ENCODE results near the gene C17orf107.
"Not testable (repeated sequence)": the region's sequence is repeated elsewhere in the genome, so short reads cannot be mapped to it uniquely, and the experiment has no call there.

Gene C17orf107

DNA sequence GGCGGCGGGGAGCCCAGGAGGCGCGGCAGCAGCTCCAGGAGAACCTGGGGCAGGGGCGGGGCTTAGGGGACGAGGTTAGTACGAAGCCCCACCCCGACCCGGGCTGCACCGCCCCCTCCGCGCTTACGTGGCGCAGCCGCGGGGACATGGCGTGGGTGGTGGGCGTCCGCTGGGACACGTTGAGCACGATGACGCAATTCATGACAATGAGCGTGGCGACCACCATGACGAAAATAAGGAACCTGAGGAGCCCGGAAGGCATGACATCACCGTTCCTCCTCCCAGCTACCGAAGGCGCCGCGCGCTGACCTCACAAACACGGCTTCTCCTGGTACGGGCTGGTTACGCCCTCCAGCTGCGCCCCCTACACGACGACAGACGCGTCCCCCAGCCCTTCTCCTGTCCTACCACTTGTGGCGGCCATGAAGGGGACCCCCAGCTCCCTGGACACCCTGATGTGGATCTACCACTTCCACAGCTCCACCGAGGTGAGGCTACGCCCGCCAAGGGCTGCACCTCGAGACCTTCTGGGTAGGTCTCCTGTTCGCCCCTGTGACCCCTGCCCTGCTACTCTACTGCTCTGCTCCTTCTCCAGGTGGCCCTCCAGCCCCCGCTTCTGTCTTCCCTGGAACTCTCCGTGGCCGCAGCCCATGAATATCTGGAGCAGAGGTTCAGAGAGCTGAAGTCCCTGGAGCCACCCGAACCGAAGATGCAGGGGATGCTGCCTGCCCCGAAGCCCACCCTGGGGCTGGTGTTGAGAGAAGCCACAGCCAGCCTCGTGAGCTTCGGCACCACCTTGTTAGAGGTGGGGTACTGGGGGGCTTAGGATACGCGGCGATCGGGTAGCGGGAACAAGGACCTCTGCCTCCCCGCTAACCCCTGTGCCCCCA lies at the start of gene C17orf107:
TSS of gene C17orf107 (plus strand) at position 196 of the 890 bp plus-strand sequence. CDS start at position 423, 227 bp downstream.
- peak; percentile 96 for DNase-seq

DNA sequence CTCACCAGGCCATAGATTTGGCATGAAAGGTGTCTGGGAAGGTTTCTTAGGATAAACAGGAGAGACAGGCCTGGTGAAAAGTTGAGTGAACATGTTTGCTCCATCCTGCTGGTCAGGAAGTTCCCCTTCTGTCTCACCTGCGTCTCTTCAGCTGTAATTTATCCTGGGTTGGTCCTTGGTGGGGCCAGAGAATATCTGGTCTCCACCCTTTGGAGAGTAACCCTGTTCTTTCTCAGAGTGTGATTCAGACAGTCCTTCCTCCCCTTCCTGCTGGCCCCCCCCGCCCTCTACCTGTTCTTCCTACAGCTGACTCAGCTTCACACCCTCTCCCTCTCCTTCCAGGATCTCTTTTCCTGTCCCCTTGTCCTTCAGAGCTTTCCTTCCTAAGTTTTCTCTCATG lies 49.1 kb upstream of the C17orf107 start:
- DNase-seq, result no peak

DNA sequence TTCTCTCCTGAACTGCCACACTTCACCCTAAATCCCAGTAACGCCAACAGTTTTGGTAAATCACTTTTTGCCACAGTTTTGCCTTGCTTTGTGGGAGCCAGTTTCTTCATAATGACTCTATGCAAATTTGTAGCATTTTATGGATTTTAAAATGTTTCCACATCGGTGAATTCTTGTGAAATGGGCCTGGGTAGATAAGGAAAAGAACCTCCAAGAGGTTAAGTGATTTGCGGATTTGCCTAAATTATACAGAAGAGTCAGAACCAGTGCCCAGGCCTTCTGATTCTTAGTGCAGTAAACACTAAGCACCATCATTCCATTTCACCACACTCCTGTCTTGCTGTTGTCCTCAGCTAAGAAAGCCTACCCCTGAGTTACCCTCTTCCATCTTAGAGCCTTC lies 48.3 kb upstream of the C17orf107 start:
- no peak for DNase-seq

DNA sequence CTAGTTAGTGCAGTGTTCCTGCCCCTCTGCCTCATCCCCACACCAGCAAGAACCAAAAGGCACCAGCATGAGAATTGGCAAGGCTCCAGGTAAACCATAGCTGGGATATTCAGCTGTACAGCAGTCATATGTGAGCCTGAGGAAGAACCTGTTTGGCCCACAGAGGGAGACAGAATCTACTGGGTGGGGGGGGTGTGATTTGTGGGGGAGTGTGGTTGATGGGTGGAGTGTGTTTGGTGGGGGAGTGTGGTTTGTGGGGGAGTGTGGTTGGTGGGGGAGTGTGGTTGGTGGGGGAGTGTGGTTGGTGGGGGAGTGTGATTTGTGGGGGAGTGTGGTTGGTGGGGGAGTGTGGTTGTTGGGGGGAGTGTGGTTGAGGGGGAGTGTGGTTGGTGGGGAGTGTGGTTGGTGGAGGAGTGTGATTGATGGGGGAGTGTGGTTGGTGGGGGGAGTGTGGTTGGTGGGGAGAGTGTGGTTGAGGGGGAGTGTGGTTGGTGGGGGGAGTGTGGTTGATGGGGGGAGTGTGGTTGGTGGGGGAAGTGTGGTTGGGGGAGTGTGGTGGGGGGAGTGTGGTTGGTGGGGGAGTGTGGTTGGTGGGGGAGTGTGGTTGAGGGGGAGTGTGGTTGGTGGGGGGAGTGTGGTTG lies 46.6 kb upstream of the C17orf107 start:
- DNase-seq, result no peak

DNA sequence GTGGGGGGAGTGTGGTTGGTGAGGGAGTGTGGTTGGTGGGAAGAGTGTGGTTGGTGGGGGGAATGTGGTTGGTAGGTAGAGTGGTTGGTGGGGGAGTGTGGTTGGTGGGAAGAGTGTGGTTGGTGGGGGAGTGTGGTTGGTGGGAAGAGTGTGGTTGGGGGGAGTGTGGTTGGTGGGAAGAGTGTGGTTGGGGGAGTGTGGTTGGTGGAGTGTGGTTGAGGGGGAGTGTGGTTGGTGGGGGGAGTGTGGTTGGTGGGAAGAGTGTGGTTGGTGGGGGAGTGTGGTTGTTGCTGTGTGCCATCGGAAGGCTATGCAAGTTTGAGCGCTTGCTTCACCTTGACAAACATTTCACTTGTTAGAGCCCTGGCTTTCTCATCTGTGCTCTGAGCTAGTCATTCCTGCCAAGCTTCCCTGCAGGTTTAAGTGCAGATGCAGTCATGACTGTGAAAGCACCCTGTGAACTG lies 46.1 kb upstream of the C17orf107 start:
- DNase-seq, result no peak

DNA sequence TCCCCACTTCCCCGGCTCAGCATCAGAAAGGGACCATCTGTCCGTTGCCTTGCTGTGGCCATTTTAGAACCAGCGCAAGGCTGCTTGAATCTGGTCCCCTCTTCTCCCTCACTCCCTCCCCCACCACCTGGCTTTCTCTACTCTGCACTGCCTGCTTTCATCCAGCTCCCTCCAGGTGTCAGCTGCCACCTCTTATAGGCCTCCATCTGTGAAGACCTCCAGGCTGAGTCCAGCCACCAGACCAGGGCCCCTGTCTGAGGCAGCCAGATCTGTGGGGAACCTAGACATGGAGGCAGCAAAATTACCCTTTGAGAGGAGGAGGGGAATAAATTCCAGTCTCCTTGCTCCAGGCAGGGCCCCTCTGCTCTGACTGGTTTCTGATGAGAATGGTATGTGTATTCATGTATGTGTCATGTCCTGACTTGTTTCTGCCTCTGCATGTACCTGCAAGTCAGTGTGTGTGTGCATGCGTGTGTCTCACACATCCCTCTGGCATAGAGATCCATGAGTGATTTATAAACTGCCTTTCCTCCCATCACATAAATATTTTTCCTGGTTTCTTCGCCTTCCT lies 45.1 kb upstream of the C17orf107 start:
- no peak for DNase-seq

DNA sequence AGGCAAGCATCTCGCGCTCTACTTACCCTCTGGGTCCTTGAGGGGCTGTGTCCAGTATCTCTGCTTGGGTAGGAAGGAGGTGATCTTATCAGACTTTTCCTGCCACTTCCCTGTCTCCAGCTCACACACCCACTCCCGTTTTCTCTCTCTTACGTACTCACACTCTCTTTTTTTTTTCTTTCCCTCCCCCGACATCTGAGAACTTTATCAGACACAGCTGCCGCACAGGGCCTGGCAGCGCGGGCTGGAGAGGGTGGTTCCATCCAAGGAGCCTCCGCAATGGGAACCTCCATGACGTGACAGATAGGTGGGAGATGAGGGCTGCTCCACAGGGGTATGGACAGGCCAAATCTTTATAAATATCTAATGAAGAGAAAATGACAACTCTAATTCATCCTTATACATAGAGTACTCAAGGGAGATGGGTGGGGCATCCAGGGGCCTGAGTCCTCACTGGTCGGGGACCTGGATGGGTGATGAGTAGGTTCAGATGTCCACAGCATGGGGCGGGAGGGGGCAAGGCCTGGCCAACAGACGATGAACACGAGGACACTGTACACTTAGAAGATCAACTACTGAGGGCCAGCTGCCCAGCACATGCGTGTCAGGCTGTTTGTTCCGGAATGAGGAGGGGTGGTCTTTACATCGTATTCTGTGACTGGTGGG lies 42.9 kb upstream of the C17orf107 start:
- no peak for DNase-seq

DNA sequence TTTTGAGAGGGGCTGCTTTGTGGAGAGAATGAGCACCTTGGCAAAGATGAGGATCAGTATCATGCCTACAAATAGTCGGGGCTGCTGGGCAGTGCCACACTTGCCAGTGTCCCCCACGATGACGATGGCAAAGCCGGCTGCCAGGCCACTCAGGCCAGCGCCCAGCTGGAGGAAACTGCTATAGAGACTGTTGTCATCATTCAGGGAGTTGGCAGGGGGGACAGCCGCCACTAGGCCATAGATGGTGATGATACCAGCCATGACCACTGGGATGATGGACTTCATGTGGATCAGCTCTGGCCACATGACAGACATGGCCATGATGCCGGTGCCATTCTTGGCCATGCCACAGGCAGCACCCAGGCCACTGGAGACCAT lies 42.4 kb upstream of the C17orf107 start:
- DNase-seq, result no peak

DNA sequence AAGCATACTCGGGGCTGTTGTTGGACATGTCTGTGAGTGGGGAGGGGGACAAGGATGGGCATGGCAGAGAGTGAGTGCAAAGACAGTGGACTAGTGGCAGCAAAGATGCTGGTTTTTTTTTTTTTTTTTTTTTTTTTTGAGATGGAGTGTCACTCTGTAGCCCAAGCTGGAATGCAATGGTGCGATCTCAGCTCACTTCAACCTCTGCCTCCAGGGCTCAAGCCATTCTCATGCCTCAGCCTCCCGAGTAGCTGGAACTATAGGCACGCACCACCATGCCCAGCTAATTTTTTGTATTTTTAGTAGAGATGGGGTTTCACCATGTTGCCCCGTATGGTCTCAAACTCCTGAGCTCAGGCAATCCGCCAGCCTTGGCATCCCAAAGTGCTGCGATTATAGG lies 42.0 kb upstream of the C17orf107 start:
- DNase-seq, result not testable (repeated sequence)

DNA sequence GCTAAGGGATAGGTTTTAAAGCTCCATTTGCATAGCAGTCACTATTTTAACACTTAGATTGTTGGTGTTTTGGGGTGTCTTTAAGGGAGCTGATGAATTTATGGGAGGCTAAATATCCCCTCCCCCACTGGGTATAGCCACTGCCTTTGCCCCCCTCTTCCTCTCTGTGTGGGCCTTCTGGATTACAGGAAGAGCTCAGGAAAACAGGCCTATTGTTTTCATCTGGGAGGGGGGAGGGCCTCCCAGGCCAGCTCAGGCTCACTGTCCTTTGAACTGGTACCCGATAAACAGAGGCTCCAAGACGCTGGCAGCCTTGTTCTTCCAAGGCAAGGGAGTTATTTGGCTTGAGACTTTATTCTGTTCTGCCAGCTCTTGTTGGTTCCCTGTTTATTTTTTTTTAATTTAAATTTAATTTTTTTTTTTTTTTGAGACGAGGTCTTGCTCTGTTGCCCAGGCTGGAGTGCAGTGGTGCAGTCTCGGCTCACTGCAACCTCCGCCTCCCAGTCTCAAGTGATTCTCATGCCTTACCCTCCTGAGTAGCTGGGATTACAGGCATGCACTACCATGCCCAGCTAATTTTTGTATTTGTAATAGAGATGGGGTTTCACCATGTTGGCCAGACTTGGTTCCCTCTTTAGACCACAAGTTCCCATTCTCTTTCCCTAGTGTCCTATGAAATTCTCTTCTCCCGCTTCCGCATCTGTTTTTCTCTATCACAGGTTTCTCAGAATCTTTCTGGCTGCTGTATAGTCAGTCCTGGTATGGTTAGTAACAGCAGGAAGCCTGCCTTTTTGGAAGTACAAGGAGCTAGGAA lies 41.1 kb upstream of the C17orf107 start:
- DNase-seq, result no peak

DNA sequence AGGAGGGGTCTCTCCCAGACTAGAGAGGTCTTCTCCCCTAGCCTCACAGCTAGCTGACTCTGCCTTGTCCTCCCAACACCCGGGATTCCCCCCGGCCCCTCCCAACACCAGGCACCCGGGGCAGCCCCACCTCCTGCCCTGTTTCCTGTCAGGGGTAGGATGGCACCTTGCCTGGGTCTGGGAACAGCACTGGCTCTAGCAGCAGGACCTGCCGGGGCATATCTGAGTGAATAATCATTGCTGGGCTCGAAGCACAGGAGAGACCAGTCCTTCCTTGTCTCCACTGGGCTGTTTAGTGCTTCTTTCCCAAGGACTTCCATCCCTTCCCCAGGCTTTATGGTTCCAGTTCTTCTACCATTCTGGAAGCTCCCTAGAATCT lies 40.5 kb upstream of the C17orf107 start:
- no peak for DNase-seq

DNA sequence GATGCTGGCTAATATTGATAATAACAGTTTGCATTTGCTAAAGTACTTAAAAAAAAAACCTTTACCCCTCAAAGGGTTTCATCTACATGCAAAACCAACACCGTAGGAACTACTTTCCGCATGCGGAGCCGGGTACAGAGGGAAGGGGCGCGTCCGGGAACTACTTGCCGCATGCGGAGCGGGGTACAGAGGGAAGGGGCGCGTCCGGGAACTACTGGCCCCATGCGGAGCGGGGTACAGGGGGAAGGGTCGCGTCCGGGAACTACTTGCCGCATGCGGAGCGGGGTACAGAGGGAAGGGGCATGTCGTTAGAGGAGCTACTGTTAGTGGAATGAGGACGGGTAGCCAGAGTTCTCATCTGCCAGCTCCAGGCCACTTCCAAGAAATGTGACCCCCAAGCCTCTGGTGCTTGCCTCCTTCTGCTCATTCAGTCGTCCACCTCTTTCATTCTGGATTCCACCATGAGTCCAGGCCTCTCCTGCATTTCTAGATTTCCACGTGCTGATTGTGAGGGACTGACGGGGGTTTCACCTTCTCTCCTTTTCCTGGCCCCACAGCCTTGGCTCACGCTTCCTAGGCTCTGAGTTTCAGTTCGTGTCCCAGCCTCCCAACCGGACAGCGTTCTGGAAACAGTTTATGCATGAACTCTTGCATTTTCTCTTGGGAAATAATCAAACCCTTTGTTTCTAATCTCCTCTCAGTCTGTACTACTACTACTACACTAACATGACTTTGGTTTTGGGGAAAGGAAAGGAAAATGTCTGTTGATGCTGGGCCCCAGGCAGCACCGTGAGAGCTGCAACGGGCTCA lies 39.3 kb upstream of the C17orf107 start:
- no peak for DNase-seq

DNA sequence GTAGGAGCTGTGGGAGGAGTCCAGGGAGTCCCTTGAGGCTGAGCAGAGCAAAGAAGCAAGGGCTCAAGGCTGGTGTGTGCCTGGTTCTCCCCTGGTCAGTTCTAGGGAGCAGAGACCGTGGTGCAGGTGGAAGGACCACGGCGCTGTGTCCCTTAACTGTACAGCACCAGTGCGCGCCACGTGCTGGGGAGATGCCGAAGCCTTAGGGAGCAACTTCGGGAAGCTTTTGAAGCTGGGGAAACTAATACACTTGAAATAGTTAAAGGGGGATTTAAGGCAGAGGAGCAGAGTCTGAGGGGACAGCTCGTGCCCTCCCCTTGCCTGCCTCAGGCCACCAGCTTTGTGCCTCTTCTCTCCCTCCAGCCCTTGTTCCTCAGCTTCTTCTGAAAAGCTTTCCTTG lies 38.7 kb upstream of the C17orf107 start:
- DNase-seq, result no peak

DNA sequence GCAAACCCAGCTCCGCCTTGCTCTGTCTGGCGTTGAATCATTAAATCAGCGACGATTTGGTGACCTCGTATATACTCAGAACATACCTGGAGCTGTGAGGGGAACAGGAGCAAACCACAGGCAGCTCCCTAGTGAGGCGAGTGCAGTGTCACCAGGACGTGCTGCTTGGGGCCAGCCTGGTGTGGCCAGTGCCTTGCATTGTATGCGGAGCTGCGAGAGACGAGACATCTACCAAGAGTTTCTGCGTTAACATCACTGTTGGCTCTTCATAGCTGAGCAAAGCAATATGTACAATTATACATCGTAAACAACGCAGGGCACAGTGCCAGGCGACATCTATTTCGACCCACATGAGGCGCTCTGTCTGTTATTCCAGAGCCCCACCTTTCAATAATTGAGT lies 38.3 kb upstream of the C17orf107 start:
- no peak for DNase-seq

DNA sequence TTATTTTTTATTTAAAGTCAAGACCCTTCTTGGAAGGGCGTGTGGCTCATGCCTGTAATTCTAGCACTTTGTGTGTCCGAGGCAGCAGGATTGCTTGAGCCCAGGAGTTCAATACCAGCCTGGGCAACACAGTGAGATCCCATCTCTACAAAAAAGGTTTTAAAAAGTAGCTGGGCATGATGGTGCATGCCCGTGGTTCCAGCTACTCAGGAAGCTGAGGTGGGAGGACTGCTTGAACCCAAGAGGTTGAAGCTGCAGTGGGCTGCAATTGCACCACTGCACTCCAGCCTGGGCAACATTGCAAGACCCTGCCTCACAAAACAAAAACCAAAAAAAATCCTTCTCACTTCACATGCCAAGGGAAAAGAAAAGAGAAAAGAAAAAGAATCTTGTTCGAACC lies 36.6 kb upstream of the C17orf107 start:
- DNase-seq, result no peak

DNA sequence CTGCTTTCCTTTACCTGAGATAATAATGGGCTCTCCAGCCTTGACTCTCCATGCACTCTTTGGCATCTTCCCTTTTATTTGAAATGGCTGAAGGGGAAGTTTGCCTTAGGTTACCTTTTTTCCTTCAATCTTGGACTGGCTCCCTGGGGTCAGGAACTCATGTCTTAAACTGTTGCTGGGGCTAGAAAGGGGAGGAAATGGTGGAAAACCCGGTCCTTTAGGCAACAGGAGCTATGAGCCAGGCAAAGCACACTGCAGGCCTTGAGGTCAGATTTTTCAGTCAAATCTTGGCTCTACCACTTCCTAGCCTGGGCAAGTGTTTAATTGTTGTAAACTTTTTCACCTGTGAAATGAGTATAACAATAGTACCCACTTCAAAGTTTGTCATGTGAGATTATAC lies 36.0 kb upstream of the C17orf107 start:
- DNase-seq, result no peak

DNA sequence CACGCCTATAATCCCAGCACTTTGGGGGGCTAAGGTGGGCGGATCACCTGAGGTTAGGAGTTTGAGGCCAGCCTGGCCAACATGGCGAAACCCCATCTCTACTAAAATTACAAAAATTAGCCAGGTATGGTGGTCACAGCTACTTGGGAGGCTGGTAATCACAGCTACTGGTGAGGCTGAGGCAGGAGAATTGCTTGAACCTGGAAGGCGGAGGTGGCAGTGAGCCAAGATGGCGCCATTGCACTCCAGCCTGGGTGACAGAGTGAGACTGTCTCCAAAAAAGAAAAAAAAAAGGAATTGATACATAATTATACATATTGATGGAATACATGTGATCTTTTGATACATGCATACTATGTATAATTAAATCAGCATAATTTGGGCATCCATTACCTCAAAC lies 31.8 kb upstream of the C17orf107 start:
- not testable (repeated sequence) for DNase-seq

DNA sequence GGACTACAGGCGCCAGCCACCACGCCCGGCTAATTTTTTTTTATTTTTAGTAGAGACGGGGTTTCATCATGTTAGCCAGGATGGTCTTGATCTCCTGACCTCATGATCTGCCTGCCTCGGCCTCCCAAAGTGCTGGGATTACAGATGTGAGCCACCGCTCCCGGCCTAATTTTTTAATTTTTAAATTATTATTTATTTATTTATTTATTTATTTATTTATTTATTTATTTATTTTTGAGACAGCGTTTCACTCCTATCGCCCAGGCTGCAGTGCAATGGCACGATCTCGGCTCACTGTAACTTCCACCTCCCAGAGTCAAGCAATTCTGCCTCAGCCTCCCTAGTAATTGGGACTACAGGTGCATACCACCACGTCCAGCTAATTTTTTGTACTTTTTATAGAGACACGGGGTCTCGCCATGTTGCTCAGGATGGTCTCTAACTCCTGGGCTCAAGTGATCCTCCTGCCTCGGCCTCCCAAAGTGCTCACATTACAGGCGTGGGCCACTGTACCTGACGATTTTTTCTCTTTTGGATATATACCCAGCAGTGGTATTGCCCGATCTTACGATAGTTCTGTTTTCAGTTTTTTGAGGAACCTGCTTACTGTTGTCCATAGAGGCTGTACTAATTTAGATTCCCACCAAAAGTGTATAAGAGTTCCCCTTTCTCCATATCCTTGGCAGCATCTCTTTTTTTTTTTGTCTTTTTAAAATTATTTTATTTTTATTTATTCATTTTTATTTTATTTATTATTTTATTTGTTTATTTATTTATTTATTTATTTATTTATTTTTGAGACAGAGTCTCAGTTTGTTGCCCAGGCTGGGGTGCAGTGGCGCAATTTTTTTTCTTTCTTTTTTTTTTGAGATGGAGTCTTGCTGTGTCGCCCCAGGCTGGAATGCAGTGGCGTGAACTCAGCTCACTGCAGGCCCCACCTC lies 30.0 kb upstream of the C17orf107 start:
- DNase-seq, result not testable (repeated sequence)

DNA sequence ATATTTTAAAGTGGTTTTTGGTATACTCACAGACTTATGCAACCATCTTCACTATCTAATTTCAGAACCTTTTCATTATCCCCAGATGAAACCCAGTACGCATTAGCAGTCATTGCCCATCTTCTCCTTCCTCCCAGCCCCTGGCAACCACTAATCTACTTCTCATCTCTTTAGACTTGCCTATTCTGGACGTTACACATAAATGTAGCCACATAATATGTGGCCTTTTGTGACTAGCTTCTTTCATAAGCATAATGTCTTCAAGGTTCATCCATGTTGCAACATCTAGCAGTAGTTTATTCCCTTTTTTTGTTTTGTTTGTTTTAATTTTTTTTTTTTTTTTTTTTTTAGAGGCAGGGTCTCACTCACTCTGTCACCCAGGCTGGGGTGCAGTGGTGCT lies 28.5 kb upstream of the C17orf107 start:
- no peak for DNase-seq

DNA sequence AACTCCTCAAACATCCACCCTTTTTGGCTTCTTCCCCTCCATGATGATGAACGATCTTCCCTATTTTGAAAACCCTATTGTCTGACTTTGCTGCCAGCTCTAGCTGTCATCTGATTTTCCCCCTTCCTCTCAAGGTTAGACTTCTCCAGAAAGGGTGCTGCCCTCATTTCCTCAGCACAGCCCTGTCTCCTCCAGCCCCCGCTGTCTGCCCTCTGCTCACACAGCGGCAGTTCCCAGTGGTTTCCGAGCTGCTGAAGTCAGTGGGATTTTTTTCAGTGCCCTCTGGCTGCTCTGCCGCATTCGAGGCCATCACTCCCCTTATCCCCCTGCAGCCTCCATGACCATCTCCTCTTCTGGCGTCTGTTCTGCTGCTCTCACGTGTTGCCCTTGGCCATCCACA lies 26.6 kb upstream of the C17orf107 start:
- DNase-seq, result no peak

DNA sequence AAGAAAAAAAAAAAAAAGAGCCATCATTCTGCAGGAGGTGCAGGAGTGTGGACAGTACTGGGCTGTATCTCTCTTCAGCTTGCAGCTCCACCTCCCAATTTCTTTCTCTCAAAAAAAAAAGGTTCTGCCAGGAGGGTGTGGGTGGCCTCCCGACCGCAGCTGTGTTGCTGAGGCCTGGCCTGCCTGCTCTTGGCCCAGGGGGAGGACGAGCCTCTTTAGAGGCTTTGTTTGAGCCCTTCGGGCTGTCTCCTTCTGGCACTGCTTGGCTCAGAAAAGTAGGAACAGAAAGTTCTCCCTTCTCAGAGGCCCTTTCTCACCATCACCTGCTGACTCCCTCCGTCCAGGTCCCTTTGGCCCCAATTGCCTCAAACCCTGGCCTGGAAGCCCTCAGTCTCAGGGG lies 22.2 kb upstream of the C17orf107 start:
- no peak for DNase-seq

Data from stimulated activated CD4-positive, alpha-beta T cell treated with anti-CD3 and anti-CD28 coated beads, Interleukin-4, amount 100 ng/mL, for 1 hour (primary cell).